Lung microvascular endothelial cell (primary cell): ENCODE results near the gene ACTL7A. TPM values are rescaled to one million over a fixed set of nuclear protein-coding genes. Genes with fewer than 3 reads are reported as not detected.
"Not testable (repeated sequence)": the region's sequence is repeated elsewhere in the genome, so short reads cannot be mapped to it uniquely, and the experiment has no call there.

Experiments used
- DNase-seq, 2 donors: peaks; one replicate each; pipeline versions ENCODE4 v3.0.0 to v3.0.0-alpha.2; 2010; ENCODE audit warnings: low read depth in 2 of 2
- total RNA-seq: library from RNA; depleted of rRNA; stranded (reverse); fragments of >200 nt; gene quantifications from 2 replicates; pipeline ENCODE4 v1.2.1, GENCODE V29; 2014

ACTL7A gene, protein sequence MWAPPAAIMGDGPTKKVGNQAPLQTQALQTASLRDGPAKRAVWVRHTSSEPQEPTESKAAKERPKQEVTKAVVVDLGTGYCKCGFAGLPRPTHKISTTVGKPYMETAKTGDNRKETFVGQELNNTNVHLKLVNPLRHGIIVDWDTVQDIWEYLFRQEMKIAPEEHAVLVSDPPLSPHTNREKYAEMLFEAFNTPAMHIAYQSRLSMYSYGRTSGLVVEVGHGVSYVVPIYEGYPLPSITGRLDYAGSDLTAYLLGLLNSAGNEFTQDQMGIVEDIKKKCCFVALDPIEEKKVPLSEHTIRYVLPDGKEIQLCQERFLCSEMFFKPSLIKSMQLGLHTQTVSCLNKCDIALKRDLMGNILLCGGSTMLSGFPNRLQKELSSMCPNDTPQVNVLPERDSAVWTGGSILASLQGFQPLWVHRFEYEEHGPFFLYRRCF
- total RNA-seq = not detected in 2 replicates

DNA sequence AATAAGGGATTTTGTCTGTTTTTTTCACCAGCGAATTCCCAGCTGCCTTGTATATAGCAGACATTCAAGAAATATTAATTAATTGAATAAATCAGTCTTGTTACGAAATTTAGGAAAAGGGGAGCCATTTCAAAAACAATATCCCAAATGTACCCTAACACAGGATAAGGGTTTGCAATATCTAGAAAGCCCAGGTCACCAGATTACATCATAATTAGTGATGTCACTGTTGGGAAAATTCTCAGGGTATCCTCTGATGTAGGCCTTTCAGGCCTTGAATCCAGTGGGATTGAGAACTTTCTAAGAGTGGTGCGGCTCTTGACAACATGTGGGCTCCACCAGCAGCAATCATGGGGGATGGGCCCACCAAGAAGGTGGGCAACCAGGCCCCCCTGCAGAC, at the start of gene ACTL7A:
Gene ACTL7A (plus strand): TSS at position 270 of the 400 bp plus-strand sequence. CDS start 57 bp downstream, at position 327.
- DNase-seq = no peak

DNA sequence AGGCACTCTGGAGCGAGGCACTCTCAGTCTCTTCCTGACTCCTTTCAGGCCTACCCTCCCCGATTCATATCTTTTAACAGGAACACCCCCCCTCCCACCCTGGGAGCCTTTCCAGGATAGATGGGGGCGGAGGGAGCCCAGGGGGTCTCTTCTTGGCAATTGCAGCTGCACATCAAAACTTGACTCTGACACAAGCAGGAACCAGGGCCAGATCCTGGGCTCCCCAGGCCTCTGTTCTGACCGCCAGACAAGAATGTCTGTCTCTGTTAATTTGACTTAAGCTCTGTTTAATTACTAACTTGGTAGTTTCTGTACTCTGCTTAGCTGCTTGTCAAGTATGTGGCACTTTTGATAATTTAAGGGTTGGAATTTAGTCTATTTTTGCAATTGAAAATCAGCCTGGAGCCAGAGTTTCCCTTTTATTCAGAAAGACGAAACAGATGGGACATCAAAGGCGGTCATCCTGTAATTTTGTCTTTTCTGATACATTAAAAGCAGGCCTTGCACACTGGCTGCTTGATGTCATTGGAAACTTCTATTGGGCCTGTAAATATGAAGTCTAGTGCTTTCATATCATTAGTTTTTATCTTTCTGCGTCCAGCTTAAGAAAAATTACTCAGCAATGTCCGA, 49.6 kb upstream of the ACTL7A start:
- no peak for DNase-seq

DNA sequence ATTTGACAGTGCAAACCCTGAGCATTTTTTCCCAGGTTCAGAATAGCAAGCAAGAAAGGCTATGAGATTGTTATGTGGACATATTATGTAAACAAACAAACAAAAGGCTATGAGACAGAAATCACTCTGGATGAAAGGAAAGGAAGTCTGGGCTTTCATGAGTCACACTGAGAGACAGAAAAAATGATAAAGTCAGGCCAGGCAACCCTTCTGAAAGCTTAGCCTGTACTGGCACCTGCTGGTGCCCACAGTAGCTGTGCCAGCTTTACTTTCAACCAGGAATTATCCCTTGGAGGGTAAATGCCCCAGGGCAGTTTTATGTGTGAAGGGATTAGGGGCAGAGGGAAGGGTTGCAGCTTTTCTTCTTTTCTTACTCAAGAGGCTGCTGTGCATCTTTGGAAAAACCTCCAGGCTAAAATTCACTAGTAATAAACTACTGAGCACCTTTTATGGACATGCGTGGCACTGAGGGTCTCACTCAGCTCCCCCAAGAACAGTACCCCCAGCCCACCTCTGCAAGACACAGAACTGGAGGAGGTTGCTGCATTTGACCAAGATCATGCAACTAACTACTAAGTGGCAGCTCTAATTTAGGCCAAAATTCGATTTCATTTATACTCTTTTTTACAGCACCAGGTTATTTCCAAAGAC, 48.0 kb upstream of the ACTL7A start:
- peak; percentile 32 to 67 for DNase-seq

DNA sequence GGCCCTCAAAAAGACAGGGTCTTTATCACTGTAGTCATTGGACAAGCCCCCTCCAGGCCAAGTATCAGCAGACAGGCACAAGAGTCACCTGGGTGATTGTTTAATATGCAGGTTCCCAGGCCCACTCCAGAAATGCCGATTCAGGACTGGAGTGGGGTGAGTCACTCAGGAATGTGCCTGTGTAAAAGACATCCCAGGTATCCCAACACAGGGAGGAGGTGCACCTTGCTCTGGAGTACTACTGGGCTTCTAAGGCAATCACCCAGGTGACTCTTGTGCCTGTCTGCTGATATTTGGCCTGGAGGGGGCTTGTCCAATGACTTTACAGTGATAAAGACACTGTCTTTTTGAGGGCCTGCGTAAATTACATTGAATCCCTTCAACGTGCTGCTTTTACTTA, 46.9 kb upstream of the ACTL7A start:
- DNase-seq = no peak

DNA sequence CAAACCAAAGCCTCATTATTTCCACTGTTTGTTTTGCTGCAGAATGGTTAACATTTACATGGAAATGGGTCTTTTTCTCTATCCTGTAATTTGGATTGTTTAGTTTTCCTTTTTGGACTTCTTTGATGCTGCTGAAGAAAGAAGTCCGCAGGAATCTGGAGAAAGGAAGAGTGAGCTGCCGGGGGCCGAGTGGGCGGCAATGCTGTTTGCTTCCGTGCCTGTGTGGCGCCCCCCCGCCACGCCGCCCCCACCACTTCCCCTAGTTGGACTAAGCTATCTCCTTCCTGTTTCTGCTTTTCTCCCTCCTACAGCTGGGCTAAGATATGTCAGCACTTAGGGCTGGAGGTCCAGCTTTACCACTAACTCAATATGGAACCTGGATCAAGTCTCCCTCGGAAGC, 46.0 kb upstream of the ACTL7A start:
- DNase-seq = no peak

DNA sequence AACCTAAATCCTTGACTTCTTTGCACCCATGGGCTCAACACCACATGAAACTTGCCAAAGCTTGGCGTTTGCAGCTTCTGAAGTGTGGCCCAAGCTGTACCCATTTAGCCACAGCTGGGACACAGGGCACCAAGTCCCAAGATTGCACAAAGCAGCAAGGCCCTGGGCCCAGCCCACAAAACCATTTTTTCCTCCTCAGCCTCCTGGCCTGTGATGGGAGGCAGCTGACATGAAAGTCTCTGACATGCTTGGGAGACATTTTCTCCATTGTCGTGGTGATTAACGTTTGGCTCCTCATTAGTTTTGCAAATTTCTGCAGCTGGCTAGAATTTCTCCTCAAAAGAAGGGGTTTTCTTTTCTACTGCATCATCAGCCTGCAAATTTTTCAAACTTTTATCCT, 38.2 kb upstream of the ACTL7A start:
- DNase-seq = no peak

DNA sequence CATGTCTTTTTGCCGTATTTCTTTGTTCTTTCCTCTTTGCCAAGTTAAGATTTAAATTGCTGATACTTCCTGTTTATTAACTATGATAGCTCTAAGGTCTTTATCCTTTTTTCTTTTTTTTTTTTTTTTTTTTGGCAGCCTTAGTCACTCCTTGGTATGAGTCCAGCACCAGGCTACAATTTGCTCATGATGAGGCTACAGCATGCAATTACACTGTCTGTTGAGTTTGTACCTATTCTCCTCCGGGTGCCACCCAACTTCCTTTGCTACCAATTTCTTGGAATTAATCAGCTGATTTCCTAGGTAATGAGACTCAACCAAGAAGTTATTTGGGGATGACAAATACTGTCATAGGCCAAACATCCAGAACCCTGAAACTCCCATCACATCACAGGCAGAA, 31.8 kb upstream of the ACTL7A start:
- DNase-seq = no peak

DNA sequence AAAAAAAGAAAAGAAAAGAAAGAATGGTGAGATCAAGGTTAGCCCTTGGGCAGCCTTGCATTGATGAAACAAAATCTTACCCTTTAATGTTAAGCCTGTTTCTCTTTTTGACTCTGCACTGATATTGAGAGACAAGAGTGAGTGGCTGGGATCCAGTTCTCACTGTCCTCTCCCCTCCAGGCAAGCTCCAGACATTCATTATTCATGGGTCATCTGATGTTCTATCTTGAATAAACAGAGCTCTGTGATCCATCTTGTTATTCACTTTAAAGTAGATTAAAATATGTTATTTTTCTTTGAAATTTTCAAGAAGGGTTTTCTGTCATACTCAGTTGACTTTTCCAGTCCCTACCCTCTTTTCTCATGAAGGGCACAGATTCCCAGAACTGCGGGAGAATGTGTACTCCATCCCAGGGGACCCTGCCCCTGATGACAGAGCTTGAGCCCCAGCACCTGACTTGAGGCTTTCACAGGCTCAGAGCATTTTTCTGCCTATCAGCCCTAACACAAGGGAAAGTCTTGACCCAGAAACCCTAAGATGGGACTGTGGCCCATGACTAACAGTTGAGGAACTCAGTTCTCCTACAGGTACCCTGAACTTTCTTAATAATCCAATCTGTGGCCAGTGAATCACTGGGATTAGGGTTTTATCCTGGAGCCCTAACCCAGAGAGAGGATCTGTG, 30.4 kb upstream of the ACTL7A start:
- no peak for DNase-seq

DNA sequence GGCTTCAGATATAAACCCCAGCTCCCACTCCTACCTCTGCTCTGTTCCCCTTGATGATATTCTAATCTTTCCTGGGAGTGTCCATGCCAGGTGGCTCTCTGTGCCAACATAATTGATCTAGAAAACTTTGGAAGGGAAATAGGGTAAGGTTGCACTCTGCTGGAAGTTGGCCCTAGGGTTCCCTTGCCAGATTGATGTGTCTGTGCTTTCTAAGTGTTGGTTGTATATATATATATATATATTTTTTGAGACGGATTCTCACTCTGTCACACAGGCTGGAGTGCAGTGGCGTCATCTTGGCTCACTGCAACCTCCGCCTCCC, 29.9 kb upstream of the ACTL7A start:
- DNase-seq = no peak

DNA sequence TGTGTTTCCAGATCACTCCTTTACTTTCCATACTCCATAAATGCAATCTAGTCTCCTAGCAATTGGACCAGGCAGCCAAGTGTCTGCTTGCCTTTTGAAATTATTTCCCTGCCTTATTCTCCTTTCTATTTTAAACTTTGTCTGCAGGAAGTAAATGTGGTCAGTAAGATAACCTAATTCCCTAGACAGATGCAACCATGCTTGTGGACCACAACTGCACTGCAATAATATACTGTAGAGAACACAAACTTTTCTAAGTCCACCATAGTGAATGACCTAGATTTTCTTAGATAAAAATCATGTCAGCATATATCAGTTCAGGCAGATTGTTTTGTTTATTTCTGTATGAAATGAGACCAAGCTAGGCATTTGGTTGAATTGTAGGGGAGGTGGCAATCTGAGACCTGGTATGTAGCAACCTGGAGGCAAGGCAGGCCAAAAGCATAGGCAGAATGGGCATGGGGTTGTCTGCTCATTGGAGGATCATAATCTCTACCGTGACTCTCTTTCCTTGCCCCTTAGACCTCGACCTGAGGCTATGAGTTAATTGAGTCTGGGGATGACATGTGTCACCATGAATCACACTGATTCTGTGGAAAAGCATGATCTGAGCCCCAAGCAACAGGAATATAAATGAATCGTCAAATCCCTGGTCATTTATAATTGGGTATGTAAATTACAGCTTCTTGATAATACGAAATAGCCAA, 27.0 kb upstream of the ACTL7A start:
- no peak for DNase-seq

DNA sequence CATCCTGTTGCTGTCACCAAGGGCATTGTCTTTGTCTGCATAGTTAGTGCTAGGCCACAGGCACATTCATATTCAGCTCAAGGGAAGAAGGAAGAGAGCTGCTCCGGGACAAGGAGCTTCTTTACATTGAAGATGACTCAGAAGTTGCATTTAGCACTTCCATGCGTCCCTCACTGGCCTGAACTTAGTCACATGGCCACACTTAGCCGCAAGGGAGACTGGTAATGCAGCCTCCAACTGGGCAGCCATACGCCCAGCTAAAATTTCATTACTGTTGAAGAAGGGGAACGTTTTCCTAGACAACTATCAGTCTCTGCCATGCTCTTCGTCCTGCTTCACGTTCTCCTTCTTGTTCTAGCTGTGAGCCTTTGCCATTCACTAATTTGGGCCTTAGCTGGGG, 26.2 kb upstream of the ACTL7A start:
- no peak for DNase-seq

DNA sequence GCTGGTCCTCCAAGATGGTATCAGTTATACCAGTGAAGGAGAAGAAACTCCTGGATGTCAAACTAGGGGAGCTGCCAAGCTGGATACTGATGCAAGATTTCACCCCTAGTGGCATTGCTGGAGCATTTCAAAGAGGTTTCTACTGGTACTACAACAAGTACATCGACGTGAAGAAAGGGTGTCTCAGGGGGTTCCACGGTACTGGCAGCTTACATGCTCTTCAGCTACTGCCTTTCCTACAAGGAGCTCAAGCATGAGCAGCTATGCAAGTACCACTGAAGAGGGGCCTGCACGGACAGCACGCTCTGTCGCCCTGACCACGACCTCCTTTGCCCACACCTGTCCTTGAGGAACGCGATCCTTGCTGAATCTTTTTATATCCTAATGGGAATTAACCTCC, 25.7 kb upstream of the ACTL7A start:
- no peak for DNase-seq

DNA sequence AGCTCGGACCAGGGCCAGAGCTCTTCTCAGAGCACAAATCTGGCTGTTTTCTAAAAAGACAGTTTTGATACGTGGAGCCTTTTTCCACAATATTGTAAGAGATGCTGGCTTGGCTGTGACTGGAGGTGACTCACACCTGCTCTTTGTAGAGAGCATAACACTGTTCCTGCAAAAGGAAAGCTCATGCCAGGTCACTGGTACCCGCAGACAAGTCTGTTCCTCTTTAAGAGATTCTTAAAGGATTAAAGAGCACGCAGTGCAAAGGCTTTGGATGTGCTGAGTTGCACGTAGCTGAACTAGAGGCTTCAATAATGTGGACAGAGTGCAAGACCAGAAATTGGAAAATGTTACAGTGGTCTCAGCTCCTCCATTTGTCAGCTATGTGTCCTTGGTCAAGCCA, 25.3 kb upstream of the ACTL7A start:
- DNase-seq = no peak

DNA sequence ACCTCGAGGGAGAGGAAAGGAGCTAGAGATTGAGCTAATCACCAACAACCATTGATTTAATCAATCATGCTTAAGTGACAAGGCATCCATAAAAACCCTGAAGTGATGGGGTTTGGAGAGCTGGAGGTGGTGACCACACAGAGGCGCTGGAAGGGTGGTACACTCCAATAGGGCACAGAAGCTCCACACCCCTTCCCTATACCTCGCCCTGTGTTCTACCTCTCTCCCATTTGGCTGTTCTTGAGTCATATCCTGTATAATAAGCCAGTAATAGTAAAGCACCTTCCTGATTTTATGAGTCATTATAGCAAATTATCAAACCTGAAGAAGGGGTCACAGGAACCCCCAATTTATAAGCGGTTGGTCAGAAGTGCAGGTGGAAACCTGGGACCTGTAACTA, 24.5 kb upstream of the ACTL7A start:
- no peak for DNase-seq

DNA sequence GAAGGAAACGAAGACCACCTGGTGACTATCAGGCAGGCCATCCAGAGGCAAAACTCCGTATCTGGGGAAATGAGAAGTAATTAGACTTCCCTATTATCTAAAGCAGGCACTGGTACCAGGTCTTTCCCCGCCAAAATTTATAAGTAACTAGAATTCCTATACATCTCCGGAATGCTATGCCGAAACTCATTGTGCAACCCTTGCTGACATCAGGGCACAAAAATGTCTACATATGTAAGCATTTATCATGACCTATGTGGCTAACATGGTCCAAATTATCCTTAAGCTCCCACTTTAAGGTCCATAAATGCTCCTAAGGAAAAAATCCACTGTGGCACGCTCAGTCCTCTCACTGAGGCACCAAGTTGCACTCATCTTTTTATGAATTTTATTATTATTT, 24.0 kb upstream of the ACTL7A start:
- DNase-seq = no peak

DNA sequence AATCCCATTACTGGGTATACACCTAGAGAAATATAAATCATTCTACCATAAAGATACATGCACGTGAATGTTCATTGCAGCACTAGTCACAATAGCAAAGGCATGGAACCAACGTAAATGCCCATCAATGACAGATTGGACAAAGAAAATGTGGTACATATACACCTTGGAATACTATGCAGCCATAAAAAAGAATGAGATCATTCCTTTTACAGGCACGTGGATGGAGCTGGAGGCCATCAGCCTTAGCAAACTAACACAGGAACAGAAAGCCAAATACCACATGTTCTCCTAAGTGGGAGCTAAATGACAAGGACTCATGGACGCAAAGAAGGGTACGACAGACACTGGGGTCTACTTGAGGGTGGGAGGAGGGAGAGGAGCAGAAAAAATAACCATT, 22.5 kb upstream of the ACTL7A start:
- not testable (repeated sequence) for DNase-seq

DNA sequence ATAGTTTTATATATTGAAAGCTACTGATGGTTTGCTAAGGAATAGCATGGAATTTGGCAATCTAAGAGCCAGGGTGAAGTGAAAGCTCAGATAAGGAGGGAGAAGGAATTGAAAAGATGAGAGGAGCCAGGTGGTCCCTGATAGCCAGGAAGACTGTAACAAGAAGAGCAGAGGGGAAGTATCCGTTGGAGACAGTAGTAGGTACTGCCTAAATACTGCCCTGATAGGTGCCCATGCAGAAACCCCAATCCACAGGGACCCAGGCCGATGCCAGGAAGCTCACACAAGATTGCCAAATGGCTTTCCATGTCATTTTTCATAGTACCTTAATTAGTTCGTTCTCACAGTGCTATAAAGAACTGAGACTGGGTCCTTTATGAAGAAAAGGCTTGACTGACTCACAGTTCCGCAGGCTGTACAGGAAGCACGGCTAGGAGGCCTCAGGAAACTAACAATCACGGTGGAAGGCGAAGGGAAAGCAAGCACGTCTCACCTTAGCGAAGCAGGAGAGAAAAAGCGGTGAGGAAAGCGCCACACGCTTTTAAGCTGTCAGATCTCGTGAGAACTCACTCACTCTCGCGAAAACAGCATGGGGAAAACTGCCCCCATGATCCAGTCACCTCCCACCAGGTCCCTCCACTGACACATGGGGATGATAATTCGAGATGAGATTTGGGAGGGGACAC, 19.3 kb upstream of the ACTL7A start:
- DNase-seq = peak; percentile 7 to 85

DNA sequence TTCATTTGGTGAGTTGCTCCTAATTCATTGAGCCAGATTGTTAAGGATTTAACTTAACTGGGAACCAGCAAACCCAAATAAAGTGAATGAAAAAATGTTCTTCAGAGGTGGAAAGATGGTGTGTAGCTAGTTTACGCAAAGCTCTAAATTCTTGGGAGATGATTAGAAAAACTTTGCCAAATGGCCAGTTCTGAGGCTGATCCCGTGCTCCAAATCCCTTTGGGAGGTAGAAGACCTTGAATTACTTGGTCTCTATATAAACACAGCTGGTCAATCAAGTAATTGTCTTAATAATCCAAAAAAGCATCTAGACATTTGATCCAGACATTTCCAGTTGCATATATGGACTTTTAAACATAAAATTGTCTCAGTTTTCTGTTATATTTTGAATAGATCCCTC, 17.7 kb upstream of the ACTL7A start:
- DNase-seq = no peak

DNA sequence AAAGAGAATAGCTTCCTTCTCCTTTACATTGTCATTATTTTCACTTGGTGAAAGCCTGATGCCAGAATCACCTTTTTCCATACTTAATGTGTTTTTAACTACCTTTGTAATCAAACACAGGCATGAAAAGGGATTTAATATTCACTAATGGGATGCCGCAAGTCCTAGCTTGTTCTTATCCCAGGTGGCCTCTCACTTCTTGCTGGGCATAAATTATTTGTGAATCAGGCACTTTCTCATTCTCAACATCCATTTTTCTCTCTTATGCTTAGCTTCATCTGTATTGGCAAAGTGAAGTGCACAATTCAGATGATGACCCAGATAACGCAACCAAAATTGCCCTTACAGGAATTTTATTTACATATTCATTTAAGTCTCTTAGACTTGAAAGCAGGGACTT, 17.2 kb upstream of the ACTL7A start:
- DNase-seq = no peak

DNA sequence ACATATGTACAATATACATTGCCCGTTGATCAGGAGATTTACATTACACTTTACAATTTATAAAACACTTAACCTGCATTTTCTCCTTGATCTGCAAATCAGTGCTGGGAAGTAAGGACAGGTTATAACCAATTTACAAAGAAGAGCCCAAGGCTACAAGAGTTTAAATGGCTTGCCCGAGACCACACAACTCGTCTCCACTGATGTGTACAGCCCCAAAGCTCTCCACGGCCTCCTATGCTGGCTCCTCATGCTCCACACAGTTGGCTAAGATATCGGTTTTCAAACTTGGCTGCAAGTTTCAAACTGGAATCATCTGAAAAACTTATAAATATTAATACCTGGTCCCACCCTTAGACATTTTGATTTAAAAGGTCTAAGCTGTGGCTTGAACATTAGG, 16.6 kb upstream of the ACTL7A start:
- no peak for DNase-seq

DNA sequence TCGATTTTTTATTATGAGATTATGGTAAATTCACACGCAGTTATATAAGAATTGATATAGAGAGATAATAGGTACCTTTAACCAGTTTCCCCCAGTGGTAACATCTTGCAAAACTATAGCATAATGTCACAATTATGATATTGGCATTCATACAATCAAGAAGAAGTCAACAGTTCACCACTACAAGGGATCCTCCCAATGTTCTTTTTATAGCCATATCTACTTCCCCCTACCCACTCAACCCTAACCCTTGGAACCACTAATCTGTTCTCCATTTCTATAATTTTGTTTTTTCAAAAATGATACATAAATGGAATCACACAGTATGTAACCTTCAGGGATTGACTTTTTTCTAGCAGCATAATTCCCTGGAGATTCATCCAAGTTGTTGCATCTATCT, 16.1 kb upstream of the ACTL7A start:
- no peak for DNase-seq
